ENCODE data around the gene PACS2.
"Not testable (repeated sequence)": the region's sequence is repeated elsewhere in the genome, so short reads cannot be mapped to it uniquely, and the experiment has no call there.

Gene PACS2

DNA sequence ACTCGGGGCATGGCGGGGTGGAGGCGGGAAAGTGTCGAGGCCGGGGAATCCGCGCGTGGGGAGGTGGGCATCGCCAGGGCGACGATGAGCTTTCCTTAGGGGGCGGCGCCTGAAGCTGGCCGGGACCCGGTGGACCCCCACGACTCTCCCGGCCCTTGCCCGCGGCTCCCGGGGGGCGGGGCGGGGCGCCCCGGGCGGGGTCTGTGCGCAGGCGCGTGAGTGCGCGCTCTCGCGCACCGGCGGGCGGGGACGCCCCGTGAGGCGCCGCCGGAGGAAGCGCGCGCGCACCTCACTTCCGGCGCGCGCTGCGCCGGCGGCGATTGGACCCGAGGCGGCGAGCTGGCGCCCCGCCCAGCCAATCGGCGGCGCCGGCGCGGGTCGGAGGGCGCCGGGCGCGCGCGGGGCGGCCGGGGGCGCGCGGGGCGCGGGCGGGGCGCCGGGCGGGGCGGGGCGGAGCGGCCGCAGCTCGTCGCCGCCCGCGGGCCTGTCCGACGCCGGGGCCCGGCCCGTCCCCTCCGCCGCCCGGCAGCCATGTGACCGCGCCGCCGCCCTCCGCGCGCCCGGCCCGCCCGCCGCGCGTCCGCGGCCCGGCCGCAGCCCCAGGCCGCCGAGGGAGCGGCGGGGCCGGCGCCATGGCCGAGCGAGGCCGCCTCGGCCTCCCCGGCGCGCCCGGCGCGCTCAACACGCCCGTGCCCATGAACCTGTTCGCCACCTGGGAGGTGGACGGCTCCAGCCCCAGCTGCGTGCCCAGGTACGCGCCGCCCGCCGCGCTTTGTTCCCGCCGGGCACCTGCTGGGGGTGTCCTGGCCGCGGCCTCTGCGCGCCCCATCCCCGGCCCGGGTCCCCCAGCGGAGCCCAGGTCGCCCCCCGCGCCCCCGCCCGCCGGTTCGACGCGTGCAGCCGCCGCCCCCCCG, at the start of gene PACS2:
Gene PACS2, plus strand, starts transcription at position 462 of the 914 bp plus-strand sequence. Its CDS starts 171 bp downstream, at position 633.
- peak; percentile 97 for DNase-seq (ENCODE audit: low read depth, low spot score)

- DNase-seq (ENCODE audit: low read depth, low spot score), result no peak
These were observed 46.6 kb upstream of the PACS2 start for GRCh38 chr14:105267820-105268548.

GRCh38 chr14:105268736-105269354, 45.7 kb upstream of the PACS2 start:
- no peak for DNase-seq (ENCODE audit: low read depth, low spot score)

- no peak for DNase-seq (ENCODE audit: low read depth, low spot score)
These were observed 45.1 kb upstream of the PACS2 start for GRCh38 chr14:105269405-105269804.

- DNase-seq (ENCODE audit: low read depth, low spot score), result no peak
These were observed 43.2 kb upstream of the PACS2 start for GRCh38 chr14:105271224-105271890.

DNA sequence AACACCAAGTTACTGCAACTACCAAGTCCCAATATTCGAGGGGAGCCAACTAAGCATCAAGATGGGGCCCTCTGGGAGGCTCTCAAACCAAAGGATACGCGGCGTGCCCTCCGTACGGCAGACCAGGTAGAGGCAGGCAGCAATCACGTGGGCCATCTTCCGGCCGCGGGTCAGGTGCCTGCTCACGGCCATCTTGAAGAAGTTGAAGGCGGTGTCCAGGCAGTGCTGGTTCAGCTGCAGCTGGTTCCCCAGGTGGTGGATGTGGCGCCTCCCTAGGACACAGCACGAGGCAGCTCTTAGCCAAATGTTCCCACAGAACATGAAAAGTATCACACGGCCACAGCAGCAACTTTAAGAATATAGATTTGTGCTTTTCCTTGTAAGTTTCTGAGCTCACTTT, 41.9 kb upstream of the PACS2 start:
- no peak for DNase-seq (ENCODE audit: low read depth, low spot score)

DNA sequence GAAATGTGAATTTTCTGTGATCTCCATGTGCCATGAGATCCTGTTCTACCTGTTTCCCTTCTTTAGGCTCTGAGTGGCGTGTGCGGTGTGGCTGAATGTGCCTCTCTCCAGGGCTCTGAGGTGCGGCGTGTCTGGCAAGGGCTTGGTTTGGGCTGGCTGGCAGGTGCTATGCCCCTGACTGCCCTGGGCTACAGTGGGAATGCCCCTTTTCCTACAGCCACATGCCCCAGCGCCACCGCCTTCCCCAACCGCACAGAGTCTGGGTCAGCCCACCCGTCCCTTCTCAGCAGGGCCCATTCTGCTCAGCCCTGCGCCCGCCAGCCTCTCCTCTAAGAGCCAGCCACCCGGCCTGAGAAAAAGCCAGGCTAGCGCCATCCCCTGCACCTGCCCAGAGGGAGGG, 41.5 kb upstream of the PACS2 start:
- no peak for DNase-seq (ENCODE audit: low read depth, low spot score)

- no peak for DNase-seq (ENCODE audit: low read depth, low spot score)
These were observed 39.9 kb upstream of the PACS2 start for GRCh38 chr14:105274637-105275036.

DNA sequence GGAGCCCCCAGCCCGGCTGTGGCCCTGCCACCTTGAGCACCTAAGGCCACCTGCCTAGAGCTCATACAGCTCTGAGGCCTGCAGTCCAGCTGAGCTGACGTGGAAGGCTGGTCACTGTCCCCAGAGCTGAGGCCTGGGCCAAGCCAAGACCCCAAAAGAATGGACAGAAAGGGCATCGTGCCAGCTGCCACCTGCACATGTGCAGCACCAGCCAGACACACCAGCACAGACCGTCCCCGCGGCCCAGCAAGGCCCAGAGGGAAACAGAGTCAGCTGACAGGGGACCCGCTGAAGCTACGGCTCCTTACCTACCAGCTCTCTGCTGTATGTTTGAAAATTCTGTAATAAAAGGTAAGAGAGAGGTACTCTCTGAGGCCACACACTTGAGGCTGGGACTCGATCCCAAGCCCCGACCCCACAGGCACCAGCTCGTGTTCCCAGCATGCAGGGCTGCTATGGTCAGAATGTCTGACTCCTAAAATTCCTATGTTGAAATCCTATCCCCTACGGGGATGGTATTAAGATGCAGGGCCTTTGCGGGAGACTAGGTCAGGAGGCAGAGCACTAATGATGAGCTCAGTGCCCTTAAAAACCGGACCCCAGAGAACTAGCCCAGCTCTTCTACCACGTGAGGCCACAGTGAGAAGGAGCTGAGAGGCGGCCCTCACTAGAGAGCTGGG, 39.1 kb upstream of the PACS2 start:
- DNase-seq (ENCODE audit: low read depth, low spot score), result peak; percentile 44

- not testable (repeated sequence) for DNase-seq (ENCODE audit: low read depth, low spot score)
These were observed 37.1 kb upstream of the PACS2 start for GRCh38 chr14:105277448-105277847.

GRCh38 chr14:105279642-105280361, 34.7 kb upstream of the PACS2 start:
- DNase-seq (ENCODE audit: low read depth, low spot score), result no peak

GRCh38 chr14:105280525-105280924, 34.0 kb upstream of the PACS2 start:
- no peak for DNase-seq (ENCODE audit: low read depth, low spot score)

GRCh38 chr14:105281371-105282097, 33.0 kb upstream of the PACS2 start:
- peak; percentile 81 for DNase-seq (ENCODE audit: low read depth, low spot score)

DNA sequence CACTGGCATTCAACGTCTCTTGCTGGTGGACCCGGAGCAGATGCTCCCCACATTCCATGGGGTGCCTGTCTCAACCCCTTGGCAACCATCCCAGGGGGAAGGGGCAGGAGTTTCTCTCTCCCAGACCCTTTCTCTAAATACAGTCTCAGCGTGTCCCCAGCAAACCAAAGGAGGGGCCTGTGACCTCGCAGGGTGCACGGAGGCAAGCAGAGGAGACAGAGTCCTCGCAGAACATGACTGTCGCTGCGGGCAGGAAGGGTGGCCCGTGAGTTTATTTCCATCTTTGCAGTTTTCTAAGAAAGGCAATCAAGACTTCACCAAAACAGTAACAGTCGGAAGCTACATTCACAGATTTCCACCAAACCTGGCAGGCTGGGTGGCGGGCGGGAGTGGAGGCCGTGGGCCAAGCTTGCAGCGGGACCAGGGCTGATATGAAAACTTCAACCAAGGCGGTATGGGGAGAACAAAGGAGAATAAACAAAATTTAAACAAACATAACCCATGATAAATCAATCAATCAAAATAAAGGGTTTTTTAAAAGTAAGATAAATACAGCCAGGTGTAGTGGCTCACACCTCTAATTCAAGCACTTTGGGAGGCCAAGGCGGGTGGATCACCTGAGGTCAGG, 32.3 kb upstream of the PACS2 start:
- DNase-seq (ENCODE audit: low read depth, low spot score), result no peak

DNA sequence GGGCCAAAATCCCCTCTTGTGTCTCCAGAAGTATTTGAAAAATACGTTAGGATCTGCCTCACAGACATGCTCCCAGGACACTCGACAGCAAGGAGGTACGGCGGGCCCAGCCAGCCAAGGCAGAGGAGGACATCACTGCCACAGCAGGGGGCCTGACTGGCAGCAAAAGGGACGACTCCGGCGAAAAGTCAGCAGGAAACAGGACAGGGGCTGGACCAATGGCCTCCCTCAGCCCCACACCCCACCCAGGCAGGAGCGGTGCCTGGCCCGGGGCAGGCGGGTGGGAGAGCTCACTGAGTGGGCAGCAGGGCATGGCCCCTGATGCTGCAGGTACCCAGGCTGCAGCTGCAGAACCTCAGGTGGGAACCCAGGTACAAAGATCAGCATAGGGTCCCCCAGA, 31.5 kb upstream of the PACS2 start:
- no peak for DNase-seq (ENCODE audit: low read depth, low spot score)

DNA sequence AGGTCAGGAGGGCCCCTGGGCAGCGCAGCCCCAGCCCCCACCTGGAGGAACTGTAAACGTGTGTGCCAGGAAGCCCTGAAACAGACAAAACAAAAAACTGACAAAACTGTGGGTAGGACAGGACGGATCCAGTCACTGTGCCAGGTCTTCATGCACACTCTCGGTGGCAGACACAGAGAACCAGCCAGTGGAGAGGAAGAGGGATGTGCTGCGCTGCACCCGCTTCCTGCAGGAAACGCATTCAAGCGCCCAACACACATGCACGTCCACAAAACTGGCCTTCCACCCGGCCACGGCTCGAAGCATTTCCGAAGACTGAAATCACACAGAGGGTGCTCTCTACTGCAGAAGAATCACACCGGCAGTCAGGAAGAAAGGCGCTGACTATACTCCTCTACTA, 30.6 kb upstream of the PACS2 start:
- DNase-seq (ENCODE audit: low read depth, low spot score), result no peak

GRCh38 chr14:105285174-105285573, 29.4 kb upstream of the PACS2 start:
- DNase-seq (ENCODE audit: low read depth, low spot score), result no peak

GRCh38 chr14:105286759-105287144, 27.8 kb upstream of the PACS2 start:
- DNase-seq (ENCODE audit: low read depth, low spot score), result no peak
